ENCODE results near the gene CLCN2. TPM values are rescaled to one million over a fixed set of nuclear protein-coding genes. Genes with fewer than 3 reads are reported as not detected.

CLCN2 gene
- total and polyA plus RNA-seq, 2 of the 8 experiments (the other 6 are each of a cell fraction or from before 2014, with no cell fraction given): 13.7 to 16.1 TPM

GRCh38 chr3:184332370-184333090, 28.9 kb downstream of the CLCN2 start:
- no peaks in the 10 kb centered on the region for H3K27me3 ChIP-seq (replicated peaks in 1 of 4; ENCODE audit: control insufficient read depth in 3 of 4, extremely low read depth in 1 of 4, insufficient read depth in 3 of 4, low read length in 3 of 4)
- H3K9me3 ChIP-seq (ENCODE audit: insufficient read depth in 2 of 2, low read depth in 1 of 2, low read length in 1 of 2): no peaks in the 10 kb centered on the region
- peaks cover 13% of the 10 kb centered on the region for H3K79me1 ChIP-seq (ENCODE audit: low read depth, low read length)
- H3K9ac ChIP-seq (replicated peaks in 1 of 4; ENCODE audit: extremely low read depth in 1 of 4, low read depth in 3 of 4, low read length in 3 of 4): no peak overlapping the region; a peak in 1 of 7 replicates
- ChIA-PET POLR2A (ENCODE audit: partially characterized antibody) (interaction anchor here (1.4 to 9.8 kb wide), 4 partner anchors 8 to 17 kb away, joined by 5 to 148 read pairs (median 14); partner anchors contain the start of gene EIF4G1), CTCF (ENCODE audit: partially characterized antibody) (no interaction called here)
- FAIRE-seq (no peak), DNase-seq (ENCODE audit: low read depth in 1 of 2, low spot score in 2 of 2) (no peak)
- H3K4me2 ChIP-seq (ENCODE audit: insufficient read depth in 1 of 2, low read depth in 2 of 2, low read length in 2 of 2): no peak overlapping the region
- no peak overlapping the region for H3K4ac ChIP-seq (replicated peaks; ENCODE audit: insufficient read length, low read depth, low read length)
- no peak overlapping the region for H2BK12ac ChIP-seq (ENCODE audit: low read depth, low read length)
- no peak overlapping the region for H4K8ac ChIP-seq (ENCODE audit: extremely low read depth, insufficient read depth, low read length)
- no peak overlapping the region for H2BK120ac ChIP-seq (replicated peaks; ENCODE audit: low read depth, low read length)
- H3K4me3 ChIP-seq (ENCODE audit: extremely low read depth in 1 of 4, insufficient read depth in 2 of 4, low read depth in 3 of 4, low read length in 4 of 4): no peak overlapping the region
- H3K79me2 ChIP-seq (ENCODE audit: control insufficient read depth in 1 of 2, insufficient read depth in 2 of 2, low read length in 2 of 2): 0 out of 4 replicates have a peak, but pooled peaks cover 0 to 2% of the 10 kb centered on the region in 2 experiments
- no peak overlapping the region for H3K56ac ChIP-seq (replicated peaks; ENCODE audit: insufficient read length, low read depth, low read length)
- H3K36me3 ChIP-seq (ENCODE audit: control insufficient read depth in 2 of 4, insufficient read depth in 4 of 4, low read length in 3 of 4): peaks cover 44 to 73% (median 65%) of the 10 kb centered on the region in 4 experiments
- H2BK20ac ChIP-seq (ENCODE audit: low read length): no peak overlapping the region
- H3K14ac ChIP-seq (ENCODE audit: insufficient read length): no peak overlapping the region
- H2BK5ac ChIP-seq (ENCODE audit: low read depth, low read length): 0 out of 2 replicates have a peak overlapping the region, but pooled peaks have one; percentile 2
- H3K27ac ChIP-seq (ENCODE audit: low read depth, low read length): peak overlapping the region; percentile 12; the same call in 1 of the 2 replicates
- H3K4me1 ChIP-seq (replicated peaks in 1 of 4; ENCODE audit: control insufficient read depth in 3 of 4, insufficient read depth in 4 of 4, low read length in 3 of 4): peaks cover 0 to 12% (median 9%) of the 10 kb centered on the region in 4 experiments; a peak in 6 of 7 replicates
- no peak overlapping the region for H3K18ac ChIP-seq (ENCODE audit: extremely low read depth, low read length)
- TF ChIP-seq YY1 (IDR thresholded peaks at IDR 0.05; ENCODE audit: low read depth, low read length): no peak
- no peak for TF ChIP-seq BCL11A (IDR thresholded peaks at IDR 0.05; ENCODE audit: low read depth in 2 of 2, low read length in 2 of 2)
- TF ChIP-seq HDAC6 (IDR thresholded peaks at IDR 0.05; ENCODE audit: low read depth, low read length): no peak
- no peak for TF ChIP-seq ATF3 (IDR thresholded peaks at IDR 0.05; ENCODE audit: insufficient read depth, low read depth, low read length)
- no peak for TF ChIP-seq JUN (IDR thresholded peaks at IDR 0.05; ENCODE audit: low read depth, low read length)
- TF ChIP-seq SIN3A (conservative IDR thresholded peaks at IDR 0.05 in 1 of 2, IDR thresholded peaks at IDR 0.05 in 1 of 2; ENCODE audit: low read depth in 1 of 2, low read length in 2 of 2): no peak
- TF ChIP-seq MAFK (IDR thresholded peaks at IDR 0.05; ENCODE audit: low read depth, low read length): no peak
- no peak for TF ChIP-seq CHD1 (IDR thresholded peaks at IDR 0.05; ENCODE audit: low read depth, low read length)
- TF ChIP-seq SP4 (IDR thresholded peaks at IDR 0.05; ENCODE audit: low read length): no peak
- TF ChIP-seq CBX8 (IDR thresholded peaks at IDR 0.05; ENCODE audit: borderline replicate concordance, low read depth, low read length): no peak
- TF ChIP-seq NRF1 (IDR thresholded peaks at IDR 0.05; ENCODE audit: low read depth, low read length): no peak
- no peak overlapping the region for H4K91ac ChIP-seq (replicated peaks; ENCODE audit: insufficient read length, low read length)
- H3K23ac ChIP-seq (ENCODE audit: insufficient read length): no peak overlapping the region
- H4K20me1 ChIP-seq (replicated peaks in 1 of 2; ENCODE audit: control insufficient read depth in 1 of 2, insufficient read depth in 2 of 2, low read length in 2 of 2): peaks cover 17 to 32% of the 10 kb centered on the region in 2 experiments
- no peak overlapping the region for H2AFZ ChIP-seq (ENCODE audit: low read length)
- 84% methylated on average over 10 of the region's 10 CpGs; no CpG with 5 or more reads in 1 of the 2 experiments for WGBS, 2 experiments (ENCODE audit: extremely low coverage in 1 of 2, insufficient coverage in 1 of 2, insufficient read length in 1 of 2, insufficient replicate concordance in 2 of 2, low coverage in 1 of 2, low lambda C conversion rate in 2 of 2, missing lambda C conversion rate in 1 of 2)
- no peak overlapping the region for H2BK15ac ChIP-seq (ENCODE audit: low read length)
- no peak overlapping the region for H2AK5ac ChIP-seq (ENCODE audit: low read depth, low read length)
- no peak overlapping the region for H4K5ac ChIP-seq (ENCODE audit: insufficient read length, low read depth, low read length)
- H3K23me2 ChIP-seq (ENCODE audit: low read depth, low read length): peaks cover 12% of the 10 kb centered on the region
